ENCODE measurements around the gene LINC00305.

LINC00305 gene

DNA sequence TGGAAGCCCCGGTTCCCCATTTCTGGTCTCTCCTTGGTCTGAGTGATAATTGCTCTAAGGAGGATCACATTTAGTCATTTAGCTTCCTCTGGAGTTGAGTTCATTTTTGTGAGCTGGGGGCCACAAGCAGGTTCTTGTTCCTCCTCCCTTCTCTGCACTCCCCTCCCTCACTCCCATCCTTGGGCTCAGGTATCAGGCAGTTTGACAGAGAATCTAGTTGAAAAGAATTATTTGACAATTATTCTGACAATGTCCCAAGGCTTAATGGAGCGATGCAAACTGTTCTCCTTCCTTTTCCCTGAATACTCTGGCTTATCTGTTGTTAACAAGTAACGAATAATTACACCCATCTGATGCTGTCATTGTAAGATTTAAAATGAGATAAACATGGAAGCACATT lies 117.5 kb downstream of the LINC00305 start:
- no peak for TF ChIP-seq GATA2 (IDR thresholded peaks at IDR 0.05; ENCODE audit: low read depth, low read length)
- TF ChIP-seq GATA3 (IDR thresholded peaks at IDR 0.05; ENCODE audit: low read depth, low read length): no peak

Measured in SH-SY5Y (cell line).